DOHH2 (cell line): Measurements from ENCODE around the gene NEK2.

Source experiments
- CTCF ChIP-seq: fragments of 200-600 bp; sonication (generic); IDR thresholded peaks from one replicate; pipeline ENCODE4 v1.5.1; 2014; ENCODE audit warnings: antibody characterized with exemption, mild to moderate bottlenecking, low read depth, low read length; ENCODE audit not compliant: poor library complexity, severe bottlenecking
- EZH2phosphoT487 ChIP-seq: fragments of 200-600 bp; sonication (generic); IDR thresholded peaks from 2 replicates; pipeline ENCODE4 v1.6.1; 2017; ENCODE audit warnings: borderline replicate concordance, mild to moderate bottlenecking, antibody characterized with exemption, low read length, moderate library complexity, mixed read lengths

GRCh38 chr1:211704543-211704942 is 29.1 kb upstream of the NEK2 start:
- TF ChIP-seq CTCF, result no peak
- TF ChIP-seq EZH2phosphoT487, result no peak
